Endothelial cell of hepatic sinusoid (primary cell): ENCODE results near the gene CUX1.

Experiments
- in situ Hi-C: cut with HindIII; loops from 2 replicates; pipeline ENCODE4 v1.10.0; 2017; ENCODE audit warnings: low sequenced_read_pairs

The CUX1 gene

DNA sequence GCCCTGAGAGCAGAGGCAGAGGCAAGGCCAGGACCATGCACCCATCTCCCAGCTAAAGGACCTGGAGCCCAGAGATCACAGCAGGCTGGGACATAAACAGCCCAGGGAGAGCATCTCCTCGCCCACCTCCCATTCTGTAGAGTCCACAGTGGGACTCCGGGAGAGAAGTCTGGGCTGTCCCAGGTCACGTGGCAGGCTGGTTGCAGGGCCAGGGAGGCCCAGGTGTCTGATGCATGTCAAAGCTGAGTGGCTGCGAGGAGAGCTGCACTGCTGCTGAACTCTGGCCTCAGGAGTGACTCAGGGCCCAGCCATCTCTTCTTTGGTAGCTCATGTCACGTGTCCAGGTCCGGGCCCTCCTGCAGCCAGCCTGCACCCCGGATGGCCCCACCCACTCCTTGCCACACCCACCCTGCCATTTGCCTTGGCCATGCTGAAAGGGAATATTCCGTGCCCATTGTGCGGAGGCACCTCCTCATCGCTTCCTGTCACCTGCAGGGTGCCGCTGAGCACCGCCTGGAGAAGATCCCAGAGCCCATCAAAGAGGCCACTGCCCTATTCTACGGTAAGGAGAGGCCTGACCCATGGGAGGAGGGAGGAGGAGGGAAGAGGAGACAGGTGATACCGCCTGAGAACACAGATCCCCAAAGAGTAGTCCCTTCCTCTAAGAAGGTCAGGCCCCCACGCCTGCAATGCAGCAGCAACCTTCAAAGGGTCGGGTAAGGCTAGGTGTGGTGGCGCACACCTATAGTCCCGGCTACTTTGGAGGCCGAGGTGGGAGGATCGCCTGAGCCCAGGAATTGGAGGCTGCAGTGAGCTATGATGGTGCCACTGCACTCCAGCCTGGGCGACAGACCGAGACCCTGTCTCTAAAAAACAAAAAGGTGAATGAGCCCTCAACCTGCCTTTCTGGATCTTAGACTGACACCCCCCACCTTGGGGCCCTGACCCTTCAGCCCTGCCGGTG is 456.6 kb downstream of the CUX1 start:
- in situ Hi-C loops: no loop called here

DNA sequence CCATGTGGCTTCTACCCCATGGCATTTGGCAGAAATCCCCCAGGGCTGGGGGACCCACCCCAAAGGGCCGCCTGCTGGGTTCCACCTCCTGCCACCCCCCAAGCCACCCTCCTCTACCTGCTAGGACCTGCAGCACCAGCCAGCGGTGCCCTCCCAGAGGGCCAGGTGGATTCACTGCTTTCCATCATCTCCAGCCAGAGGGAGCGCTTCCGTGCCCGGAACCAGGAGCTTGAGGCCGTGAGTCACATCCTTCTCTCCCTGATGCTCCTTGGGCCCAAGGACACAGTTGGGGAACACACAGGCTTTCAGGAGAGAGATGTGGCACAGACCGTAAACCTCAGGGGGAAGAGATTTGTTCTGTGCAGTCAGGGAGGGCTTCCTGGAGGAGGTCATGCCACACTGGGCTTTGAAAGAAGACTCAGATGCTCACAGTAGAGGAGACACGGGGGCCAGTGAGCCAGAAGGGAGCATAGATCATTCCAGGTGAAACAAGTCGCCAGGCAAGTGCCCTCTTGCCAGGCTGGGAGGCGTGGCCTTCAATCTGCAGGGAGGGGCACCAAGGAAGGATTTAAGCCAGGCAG is 457.8 kb downstream of the CUX1 start:
- in situ Hi-C loops: no loop called here

DNA sequence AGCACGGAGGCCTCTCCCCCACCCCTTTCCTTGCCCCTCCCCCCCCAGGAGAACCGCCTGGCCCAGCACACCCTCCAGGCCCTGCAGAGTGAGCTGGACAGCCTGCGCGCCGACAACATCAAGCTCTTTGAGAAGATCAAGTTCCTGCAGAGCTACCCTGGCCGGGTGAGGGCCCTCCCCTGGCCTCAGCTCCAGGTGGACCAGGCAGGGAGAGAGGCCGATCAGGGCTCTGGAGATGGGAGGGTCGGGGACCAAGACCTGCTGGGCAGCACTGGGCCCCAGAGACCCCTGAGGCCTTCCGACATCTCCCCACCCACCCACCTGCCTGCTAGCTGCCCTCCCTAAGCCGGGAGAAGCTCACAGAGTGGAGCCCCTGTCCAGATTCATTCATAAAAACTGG is 460.5 kb downstream of the CUX1 start:
- in situ Hi-C loops: no loop called here

DNA sequence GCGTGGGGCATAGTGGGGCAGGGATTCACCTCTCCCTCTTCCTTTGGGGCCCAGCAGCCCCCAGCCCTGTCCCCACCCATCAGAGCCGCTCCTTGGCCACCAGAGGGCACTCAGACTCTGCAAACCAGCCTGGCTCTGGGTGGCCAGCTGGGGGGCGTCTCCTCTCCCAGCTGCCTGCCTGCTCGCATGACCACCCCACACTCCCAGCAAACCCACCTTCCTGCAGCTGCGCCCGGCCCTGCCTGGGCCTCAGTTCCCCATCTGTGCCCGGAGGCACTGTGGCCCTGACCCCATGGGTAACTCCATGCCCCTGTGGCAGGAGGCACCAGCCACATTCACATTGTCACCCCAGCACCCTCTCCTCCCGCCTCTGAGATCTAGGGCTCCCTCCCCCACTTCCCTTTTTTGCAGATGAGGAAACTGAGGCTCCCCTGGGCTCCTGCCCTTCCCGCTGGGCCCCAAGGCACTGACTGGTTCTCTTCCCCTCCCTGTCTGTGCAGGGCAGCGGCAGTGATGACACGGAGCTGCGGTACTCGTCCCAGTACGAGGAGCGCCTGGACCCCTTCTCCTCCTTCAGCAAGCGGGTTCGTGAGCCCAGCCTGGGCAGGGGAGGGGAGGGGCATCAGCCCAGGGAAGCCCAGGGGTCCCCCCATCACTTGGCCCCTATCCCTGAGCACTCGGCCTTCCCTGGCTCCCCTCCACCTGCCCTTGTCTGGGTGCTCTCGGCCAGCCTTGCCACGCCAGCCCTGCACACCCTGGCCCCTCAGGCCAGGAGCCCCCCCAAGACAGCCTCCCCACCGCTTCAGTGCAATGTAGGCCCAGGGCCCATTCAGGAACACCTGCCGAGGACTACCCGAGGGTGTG is 462.3 kb downstream of the CUX1 start:
- in situ Hi-C loops: no loop called here

DNA sequence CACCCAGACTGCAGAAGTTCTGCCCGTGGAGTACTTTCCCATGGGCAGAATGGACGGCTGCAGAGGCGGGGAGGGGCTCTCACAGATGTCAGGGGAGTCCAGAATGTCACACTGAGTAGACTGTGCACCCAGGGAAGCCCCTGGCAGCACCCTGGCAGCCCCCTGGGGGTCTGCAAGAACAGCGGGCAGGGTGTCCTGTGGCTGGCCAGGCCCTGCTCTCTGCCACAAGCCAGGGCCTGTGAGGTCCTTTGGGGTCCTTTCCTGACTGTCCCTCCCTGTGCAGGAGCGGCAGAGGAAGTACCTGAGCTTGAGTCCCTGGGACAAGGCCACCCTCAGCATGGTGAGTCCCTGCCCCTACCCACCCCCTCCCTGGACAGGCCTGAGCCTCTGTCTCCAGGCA is 463.1 kb downstream of the CUX1 start:
- in situ Hi-C loops: no loop called here

DNA sequence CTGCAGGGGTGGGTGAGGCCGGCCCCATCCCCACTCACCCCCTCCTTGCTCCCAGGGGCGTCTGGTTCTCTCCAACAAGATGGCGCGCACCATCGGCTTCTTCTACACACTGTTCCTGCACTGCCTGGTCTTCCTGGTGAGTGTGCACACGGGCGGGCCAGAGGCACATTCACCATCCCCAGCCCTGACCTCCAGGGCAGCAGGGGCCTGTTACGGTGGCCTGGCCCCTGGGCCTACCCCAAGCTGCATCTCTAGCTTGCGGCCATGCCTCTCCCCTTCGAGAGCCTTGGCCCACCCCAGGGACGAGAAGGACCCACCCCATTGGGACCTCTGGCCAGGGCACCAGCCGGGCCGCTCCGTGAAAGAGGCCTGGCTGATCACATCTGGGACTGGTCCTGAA is 464.4 kb downstream of the CUX1 start:
- in situ Hi-C loops: no loop called here

DNA sequence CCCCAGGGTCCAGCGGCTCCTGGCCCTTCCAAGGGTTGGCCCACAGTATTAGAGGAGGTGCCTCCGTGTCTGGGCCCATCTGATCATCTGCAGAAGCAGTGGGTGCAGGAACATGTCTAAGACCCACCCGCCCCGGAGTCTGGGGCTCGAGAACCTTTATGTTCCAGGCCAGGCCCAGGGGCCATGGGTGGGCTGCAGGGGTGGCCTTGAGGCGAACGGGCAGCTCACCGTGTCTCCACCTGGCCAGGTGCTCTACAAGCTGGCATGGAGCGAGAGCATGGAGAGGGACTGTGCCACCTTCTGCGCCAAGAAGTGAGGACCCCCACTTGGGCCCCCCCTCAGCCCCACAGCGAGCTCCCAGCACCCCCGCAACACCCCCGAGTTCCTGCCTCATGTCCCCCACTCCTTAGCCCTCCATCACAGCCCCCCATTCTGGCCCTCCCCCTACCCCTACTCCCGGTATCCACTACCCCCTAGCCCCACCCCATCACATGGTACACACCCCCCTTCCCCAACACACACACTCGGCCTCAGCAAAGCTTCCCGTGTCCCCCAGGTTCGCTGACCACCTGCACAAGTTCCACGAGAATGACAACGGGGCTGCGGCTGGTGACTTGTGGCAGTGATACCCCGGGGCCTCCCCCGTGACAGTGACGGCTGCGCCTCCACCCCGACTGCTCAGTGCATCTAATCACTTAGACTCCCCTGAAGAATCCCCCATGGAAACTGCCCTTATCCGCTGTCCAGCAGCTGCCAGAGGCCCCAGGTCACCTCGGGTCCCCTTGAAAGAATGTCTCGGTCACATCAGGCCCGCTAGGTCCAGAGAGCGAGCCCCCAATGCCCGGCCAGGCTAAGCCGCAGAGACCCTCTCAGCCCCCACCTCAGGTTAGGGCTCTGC is 465.3 kb downstream of the CUX1 start:
- in situ Hi-C loops: no loop called here

DNA sequence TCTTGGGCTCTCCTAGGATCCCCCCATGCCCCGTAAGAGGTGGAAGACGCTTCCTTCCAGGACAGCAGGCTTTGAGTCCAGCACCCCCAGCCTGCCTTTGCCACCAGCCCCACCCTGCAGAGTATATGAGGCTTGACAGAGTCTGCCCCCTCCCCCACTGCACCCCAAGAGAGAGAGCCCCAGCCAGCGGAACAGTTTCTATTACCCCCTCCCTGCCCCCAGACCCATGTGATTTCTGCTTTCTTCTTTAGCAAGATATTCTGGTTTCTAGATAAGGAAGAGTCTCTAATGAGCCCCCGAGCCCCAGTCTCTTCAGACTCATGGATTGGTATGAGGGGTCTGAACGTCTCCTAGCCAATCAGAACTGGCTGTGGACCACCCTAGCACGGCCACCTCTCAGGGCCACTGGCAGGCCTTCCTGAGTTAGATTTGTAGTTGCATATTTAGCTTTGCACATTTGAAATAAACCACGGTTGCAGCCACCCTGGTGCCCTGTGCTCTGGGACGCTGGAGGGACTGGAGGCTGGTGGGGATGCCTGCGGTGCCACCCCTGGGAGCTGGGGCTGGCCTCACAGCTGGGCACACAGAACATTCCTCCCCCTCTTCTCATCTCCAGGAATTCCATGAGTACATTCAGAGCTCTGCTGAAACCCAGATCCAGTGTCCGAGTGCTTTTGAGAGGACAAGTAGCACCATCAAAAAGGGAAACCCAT is 466.2 kb downstream of the CUX1 start:
- in situ Hi-C loops: no loop called here

DNA sequence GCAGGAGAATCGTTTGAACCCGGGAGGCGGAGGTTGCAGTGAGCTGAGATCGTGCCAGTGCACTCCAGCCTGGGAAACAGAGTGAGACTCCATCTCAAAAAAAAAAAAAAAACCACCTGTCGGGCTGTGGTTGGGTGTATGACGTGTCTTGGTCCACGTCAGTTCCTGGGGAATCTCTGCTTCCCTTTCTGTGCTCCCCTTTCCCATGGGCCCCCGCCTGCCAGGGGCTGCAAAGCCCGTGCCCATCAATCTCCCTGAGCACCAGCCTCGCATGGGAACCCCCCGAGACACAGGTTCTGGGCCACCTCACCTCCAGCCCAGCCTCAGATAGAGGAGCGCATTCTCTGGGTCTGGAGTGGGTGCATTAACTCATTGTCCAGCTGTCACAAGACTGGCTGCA is 467.0 kb downstream of the CUX1 start:
- in situ Hi-C loops: no loop called here

DNA sequence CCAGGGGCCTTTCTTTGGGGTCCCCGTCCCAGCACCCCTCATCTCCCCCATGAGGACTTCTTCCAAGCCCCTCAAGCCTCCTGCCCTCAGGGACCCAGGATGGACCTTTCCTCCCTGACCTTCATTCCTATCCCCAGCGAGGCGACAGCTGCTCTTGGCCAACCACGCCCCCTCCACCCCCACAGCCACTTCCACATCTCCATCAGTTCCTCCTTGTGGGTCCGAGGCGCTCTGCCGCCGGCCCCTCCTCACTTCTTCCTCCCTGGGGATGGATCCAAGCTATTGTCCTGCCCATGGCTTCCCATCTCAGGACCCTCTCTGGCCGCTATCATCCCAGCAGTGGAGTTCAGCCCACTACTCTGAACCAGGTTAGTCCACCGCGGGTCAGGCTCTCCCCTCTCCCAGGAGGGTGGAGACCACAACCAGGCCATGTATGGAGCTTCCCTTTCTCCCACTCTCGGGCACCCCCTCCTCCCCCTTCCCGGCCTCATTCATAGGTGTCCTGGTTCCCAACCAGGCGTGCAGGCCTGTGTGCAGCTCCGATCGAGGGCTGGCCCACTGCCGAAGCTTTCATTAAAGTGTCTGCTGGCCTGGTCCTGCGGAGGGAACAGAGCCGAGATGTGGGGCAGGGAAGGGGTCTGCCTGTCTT is 467.6 kb downstream of the CUX1 start:
- in situ Hi-C loops: loop anchor here (5.0 kb wide), 2 partner anchors 37 to 112 kb away; partner anchors contain the start of gene PRKRIP1

DNA sequence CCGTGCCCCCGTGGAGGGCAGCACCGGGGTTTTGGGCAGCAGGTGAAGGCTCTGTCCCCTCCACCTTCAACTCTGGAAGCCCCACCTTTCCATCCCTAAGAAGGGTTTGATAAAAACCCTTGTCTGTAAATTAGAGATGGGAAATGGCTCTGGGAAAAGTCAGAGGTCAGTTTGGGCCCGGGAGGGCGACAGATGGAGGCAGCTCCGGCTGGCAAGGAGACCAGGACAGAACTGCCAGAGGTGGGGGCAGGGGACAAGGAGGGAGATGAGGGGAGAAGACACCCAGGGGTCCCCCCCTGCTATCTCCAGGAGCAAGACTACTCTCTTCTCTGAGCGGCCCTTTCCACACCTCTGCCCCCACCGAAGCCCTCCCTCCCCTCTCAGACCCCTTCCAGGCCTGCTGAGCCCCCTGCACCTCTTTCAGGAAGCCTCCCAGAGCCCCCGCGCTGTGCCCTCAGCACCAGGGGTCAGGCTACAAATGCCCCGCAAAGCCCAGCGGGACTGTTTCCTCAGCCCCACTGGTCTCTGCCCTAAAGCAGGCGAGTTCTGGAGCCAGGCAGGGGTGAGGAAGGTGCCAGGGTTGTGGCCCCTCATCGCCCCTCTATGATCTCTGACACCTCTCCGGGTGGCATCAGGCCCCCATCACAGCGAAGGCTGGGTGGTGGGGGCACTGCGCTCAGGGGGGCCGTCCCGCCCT is 468.3 kb downstream of the CUX1 start:
- in situ Hi-C loops: loop anchor here (5.0 kb wide), 2 partner anchors 37 to 112 kb away; partner anchors contain the start of gene PRKRIP1

DNA sequence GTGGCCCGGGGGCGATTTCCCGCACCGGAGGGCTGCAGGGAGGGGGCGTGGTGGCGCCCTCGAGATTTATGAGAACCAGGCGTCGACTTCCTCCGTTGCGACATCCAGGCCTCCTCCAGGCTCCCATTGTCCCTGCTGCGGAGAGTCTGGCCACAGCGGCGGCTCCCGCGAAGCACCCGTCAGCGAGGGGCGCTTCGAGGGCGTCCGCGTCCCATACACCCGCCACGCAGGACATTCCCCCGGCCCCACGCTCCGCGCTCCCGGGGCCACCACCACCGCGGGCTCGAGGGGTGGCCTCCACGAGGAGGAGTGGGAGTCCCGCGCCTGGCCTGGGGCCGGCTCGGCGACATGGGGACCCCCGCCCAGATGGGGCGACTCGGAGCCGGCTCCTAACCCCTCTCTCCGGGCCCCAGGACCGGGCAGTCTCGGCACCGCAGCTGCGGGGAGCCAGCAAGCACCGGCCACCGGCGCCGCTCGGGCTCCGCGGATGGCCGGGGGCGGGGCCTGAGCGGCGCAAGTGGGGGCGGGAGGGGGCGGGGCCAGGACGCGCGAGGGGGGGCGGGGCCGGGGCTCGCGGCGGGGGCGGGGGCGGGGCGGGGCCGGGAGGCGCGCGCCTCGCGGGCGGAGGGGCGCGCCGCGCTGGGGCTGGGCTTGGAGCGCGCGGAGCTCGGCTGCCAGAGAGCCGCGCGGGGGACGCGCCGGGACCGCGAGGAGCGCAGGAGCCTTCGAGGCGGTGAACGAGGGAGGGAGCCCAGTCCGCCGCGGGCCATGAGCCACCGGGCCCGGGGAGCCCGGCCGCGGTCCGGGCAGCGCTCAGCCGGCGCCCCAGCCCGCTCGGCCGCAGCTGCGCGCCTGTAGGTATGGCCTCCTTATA is 469.0 kb downstream of the CUX1 start, which contains the start of gene SH2B2:
Gene SH2B2 (plus strand): TSS at position 632 of the 874 bp plus-strand sequence. CDS start 13,683 bp downstream, outside the sequence.
- in situ Hi-C loops: loop anchor here (5.0 kb wide), 2 partner anchors 36 to 111 kb away; partner anchors contain the start of gene PRKRIP1

DNA sequence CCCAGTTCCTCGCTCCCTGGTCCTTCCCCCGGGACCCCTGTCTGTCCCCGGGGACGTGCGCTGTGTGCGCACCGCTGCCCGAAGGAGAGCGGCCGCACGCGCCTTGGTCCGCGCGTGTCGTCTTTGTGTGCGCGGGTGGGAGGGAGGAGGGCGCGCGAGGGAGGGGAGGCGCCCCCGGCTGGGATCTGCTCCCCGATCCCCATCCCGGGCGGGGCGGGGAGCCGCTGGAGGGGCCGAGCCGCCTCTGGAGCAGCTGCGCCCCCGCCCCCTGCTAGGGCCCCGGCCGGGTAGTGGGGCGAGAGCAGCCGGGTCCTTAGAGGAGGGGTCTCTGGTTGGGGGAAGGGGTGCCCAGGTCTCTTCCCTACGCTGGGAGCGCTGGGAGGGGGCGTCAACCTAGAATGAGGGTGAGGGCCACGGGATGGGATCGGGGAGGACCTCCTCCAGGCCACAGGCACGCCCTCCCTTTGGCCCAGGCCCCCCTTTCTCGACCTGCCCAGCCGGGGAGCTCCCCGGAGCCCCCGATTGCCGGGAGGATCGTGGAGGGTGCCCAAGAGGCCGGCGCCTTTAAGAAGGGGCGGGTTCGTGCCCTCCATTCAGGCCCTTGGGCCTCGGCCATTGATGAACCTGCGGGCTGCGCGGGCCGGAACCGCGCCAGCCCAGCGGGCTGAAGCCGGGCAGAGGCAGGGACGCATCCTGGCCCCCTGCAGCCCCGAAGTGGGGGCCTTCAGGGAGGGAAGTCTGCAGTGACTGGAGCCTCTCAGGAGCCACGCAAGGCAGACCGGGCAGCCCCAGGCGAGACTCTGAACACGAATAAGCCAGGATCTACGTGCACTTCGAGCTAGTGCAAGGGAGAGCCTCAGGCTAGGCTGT is 469.9 kb downstream of the CUX1 start:
- in situ Hi-C loops: loop anchor here (5.0 kb wide), 2 partner anchors 35 to 110 kb away; partner anchors contain the start of gene PRKRIP1

DNA sequence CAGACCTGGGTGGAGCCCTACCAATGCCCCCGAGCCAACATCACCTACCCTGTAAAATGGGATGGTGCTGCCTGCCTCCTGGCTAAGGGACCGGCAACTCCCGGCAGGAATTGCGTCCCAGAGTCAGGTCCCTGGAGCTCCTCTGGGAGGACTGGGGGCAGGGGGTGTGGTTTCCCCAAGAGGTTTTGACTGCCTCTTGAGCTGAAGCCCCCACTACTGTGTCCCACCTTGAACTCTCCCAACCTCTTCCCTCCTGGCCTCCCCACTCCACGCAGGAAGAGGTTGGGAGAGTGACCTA is 470.5 kb downstream of the CUX1 start:
- in situ Hi-C loops: loop anchor here (5.0 kb wide), 2 partner anchors 34 to 109 kb away; partner anchors contain the start of gene PRKRIP1

DNA sequence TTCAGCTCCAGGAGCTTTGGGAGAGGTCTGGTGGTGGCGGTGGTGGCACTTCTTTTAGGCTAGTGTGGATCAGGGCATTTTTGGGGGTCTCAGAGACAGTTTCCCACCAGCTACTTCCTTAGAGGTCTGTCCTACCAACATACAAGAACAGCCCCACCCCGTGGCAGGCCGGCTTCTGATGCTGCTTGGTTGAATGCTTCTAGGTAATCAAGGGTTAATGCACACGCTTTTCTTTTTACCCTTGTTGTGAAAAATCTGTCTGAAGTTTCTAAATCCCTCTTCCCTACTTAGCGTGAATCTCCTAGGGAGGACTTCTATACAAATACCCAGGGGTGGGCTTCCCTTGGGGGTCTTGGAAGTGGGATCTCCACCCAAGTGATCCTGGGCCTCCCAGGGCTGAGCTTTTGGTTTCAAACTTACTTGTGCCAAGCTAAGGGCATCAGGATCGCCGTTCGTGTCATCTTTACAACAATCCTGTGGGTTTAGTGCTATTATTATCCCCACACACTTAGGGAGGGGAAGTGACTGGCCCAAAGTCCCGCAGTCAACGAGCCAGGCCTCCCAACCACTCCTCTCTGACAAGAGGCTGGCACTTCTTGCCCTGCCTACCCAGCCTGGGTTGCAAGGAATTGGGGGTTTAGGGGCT is 471.0 kb downstream of the CUX1 start:
- in situ Hi-C loops: loop anchor here (5.0 kb wide), 2 partner anchors 34 to 109 kb away; partner anchors contain the start of gene PRKRIP1

DNA sequence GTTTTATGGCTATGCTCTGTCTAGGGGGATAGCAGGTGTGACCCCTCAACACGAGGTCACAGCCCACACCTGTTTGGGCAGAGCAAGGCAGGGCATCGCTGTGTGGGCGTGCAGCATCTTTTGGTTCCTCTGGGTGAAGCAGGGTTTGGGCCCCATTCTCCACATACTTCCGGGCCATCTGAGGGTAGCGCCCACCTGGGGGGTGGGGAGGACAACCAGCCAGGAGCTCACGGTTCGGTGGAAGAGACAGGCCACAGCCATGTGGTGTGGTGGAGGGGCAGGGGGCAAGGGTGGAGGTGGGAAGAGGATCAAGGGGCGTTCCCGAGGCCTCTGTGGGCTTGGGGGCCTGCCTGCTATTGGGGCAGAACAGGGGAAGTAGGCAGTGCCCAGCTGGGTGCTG is 471.6 kb downstream of the CUX1 start:
- in situ Hi-C loops: loop anchor here (5.0 kb wide), 2 partner anchors 33 to 108 kb away; partner anchors contain the start of gene PRKRIP1
